GM13976 (cell line): Measurements from ENCODE around the gene GJC3.
"Not testable (repeated sequence)": the region's sequence is repeated elsewhere in the genome, so short reads cannot be mapped to it uniquely, and the experiment has no call there.

Source experiments
- DNase-seq: peaks from one replicate; pipeline ENCODE4 v3.0.0; 2012; ENCODE audit warnings: low spot score
- in situ Hi-C: fragments of 300-500 bp; cut with MboI; formaldehyde crosslinking; loops from one replicate; pipeline ENCODE4 v1.12.0; 2022; ENCODE audit warnings: low sequenced_read_pairs, mixed read lengths, inconsistent platforms; ENCODE audit not compliant: unreplicated experiment
- TF ChIP-seq, protein P1 (sequence below): IDR thresholded peaks from 2 replicates; pipeline ENCODE4 v1.5.1; 2012; ENCODE audit warnings: borderline replicate concordance, mild to moderate bottlenecking; ENCODE audit not compliant: insufficient read depth; ENCODE audit errors: extremely low read depth, missing control alignments, control extremely low read depth

The GJC3 gene

DNA sequence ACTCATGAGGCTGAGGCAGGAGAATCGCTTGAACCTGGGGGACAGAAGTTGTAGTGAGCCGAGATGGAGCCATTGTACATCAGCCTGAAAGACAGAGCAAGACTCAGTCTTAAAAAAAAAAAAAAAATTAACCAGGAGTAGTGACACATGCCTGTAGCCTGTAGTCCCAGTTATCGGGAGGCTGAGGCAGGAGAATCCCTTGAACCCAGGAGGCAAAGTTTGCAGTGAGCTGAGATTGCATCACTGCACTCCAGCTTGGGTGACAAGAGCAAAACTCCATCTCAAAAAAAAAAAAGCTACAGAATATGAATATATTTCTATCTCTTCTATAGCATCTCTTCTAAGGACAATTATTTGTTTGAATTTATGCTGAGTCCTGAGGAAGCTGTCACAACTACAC is 39.9 kb upstream of the GJC3 start:
- no peak for DNase-seq
- in situ Hi-C loops = no loop called here
- TF ChIP-seq, protein P1, sequence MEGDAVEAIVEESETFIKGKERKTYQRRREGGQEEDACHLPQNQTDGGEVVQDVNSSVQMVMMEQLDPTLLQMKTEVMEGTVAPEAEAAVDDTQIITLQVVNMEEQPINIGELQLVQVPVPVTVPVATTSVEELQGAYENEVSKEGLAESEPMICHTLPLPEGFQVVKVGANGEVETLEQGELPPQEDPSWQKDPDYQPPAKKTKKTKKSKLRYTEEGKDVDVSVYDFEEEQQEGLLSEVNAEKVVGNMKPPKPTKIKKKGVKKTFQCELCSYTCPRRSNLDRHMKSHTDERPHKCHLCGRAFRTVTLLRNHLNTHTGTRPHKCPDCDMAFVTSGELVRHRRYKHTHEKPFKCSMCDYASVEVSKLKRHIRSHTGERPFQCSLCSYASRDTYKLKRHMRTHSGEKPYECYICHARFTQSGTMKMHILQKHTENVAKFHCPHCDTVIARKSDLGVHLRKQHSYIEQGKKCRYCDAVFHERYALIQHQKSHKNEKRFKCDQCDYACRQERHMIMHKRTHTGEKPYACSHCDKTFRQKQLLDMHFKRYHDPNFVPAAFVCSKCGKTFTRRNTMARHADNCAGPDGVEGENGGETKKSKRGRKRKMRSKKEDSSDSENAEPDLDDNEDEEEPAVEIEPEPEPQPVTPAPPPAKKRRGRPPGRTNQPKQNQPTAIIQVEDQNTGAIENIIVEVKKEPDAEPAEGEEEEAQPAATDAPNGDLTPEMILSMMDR = no peak

DNA sequence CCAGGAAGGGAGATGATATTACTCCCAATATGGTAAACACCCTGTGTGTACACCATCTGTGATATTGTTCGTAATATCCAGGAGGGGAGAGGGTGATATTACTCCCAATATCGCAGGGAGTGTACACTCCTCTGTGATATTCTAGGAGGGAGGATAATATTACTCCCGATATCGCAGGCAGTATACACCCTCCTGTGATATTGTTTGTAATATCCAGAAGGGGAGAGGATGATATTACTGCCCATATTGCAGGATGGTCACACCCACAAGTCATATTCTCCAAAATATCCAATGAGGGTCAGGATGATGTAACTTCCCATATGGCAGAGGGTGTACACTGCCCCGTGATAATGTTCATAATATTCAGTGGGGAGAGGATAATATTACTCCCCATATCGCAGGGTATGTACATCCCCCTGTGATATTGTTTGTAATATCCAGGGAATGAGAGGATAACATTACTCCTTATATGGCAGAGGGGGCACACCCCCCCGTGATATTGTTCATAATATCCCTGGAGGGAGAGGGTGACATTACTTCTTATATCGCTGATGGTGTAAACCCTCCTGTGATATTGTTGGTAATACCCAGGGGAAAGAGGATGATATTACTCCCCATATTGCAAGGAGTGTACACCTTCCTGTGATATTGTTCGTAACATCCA is 29.3 kb upstream of the GJC3 start:
- in situ Hi-C loops = no loop called here
- TF ChIP-seq, protein P1 = no peak
- DNase-seq = no peak

DNA sequence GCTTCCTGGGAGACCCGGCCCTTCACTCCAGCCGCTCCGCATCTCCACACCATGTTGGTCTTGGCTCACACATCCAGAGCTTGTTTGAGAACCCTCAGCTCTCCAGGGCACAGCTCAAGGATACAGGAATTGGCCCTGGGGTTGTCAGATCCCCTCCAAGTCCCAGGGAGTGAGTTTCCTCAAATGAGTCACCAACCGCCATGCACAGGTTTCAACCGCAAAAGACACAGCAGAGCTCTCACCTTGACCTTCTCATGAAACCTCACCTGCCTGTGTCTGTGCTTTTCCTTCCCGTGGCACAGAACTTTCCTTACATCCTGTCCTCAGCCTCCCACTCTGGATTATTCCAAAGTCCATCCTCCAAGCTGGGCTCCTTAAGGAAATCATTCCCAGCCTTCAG is 25.8 kb upstream of the GJC3 start:
- in situ Hi-C loops = no loop called here
- no peak for DNase-seq
- TF ChIP-seq, protein P1 = no peak

DNA sequence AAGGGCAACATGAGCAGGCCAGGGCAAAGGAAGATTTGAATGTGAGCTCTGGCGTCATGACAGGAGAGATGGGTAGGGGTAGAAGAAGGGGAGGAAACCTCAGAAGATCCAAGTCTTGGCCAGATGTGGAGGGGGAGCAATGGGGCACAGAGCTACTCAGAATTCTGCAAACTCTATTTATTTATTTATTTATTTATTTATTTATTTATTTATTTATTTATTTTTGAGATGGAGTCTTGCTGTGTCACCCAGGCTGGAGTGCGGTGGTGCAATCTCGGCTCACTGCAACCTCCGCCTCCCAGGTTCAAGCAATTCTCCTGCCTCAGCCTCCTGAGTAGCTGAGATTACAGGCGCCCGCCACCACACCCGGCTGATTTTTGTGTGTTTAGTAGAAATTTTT is 25.2 kb upstream of the GJC3 start:
- in situ Hi-C loops, DNase-seq: not testable (repeated sequence)

DNA sequence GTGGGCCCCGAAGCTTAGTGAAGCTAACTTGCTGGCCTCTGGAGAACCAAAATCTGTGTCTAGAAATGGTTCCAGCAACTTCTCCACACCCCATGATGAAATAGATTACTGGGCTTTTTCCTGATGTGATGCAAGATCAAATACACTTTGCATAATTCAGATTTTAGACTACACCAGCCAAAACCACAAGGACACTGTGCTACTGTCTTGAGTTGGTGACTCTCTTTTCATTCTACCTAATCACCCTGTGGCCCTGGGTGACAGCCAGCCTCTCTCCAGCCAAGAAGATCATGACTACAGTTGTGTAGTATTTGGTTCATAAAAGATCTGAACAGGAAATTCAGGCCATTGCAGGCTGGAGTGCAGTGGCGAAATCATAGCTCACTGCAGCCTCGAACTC is 24.2 kb upstream of the GJC3 start:
- TF ChIP-seq, protein P1 = no peak
- in situ Hi-C loops = no loop called here
- DNase-seq = no peak

DNA sequence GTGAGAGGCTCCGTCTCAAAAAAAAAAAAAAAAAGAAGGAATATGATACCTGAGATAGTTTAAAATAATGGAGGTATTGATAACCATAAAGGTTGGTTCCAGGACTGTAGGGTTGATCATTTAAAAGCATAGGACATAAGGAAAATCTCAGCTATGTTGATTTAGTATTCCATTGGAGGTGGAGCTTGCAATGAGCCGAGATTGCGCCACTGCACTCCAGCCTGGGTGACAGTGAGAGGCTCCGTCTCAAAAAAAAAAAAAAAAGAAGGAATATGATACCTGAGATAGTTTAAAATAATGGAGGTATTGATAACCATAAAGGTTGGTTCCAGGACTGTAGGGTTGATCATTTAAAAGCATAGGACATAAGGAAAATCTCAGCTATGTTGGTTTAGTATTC is 23.2 kb upstream of the GJC3 start:
- DNase-seq, in situ Hi-C loops: not testable (repeated sequence)

DNA sequence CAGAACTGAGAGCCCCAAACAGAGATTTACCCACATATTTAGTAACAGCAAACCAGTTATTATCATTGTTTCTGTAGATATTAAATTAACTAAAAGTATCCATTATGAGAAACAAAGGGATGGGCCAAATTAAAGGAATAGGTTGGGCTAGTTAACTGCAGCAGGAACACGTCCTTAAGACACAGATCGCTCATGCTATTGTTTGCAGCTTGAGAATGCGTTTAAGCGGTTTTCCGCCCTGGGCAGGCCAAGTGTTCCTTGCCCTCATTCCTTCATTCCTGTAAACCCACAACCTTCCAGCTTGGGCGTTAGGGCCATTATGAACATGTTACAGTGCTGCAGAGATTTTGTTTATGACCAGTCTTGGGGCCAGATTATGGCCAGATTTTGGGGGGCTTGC is 21.4 kb upstream of the GJC3 start:
- DNase-seq, in situ Hi-C loops: not testable (repeated sequence)

DNA sequence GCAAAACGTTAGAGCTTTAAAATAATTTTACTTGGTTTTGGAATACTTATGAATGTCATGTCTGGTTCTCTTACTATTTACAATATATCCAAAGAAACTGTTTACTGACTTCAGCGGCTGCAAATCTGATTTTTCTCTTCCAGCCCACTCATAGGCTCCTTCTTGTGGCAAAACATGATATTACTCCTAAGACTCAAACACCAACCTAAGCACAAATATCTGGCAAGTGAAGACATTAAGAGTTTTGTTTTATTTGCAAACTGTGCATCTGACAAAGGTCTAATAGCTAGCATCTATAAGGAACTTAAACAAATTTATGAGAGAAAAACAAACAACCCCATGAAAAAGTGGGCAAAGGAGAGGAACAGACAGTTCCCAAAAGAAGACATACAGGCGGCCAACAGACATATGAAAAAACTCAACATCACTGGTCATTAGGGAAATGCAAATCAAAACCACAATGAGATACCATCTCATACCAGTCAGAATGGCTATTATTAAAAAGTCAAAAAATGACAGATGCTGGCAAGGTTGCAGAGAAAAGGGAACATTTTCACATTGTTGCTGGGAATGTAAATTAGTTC is 20.3 kb upstream of the GJC3 start:
- DNase-seq = no peak
- TF ChIP-seq, protein P1 = no peak
- in situ Hi-C loops = no loop called here
